Activated naive CD4-positive, alpha-beta T cell treated with anti-CD3 and anti-CD28 coated beads for 36 hours (primary cell): ENCODE data around the gene CCL20. TPM values are rescaled to one million over a fixed set of nuclear protein-coding genes. Genes with fewer than 3 reads are reported as not detected.
"Not testable (repeated sequence)": the region's sequence is repeated elsewhere in the genome, so short reads cannot be mapped to it uniquely, and the experiment has no call there.

ENCODE experiments used
- CTCF ChIA-PET: fragments of 350-600 bp; sonication (Branson Sonifier 250); formaldehyde crosslinking; loops from one replicate; lab custom pipeline; 2021; ENCODE audit warnings: antibody characterized with exemption; lab: Charles Lee
- DNase-seq: peaks from one replicate; pipeline ENCODE4 v3.0.0-alpha.2; 2020
- H3K27ac Mint-ChIP-seq: one replicate; pipeline ENCODE4 v1.8.0; 2021; ENCODE audit warnings: mild to moderate bottlenecking, mixed read lengths
- H3K27me3 Mint-ChIP-seq: one replicate; pipeline ENCODE4 v1.8.0; 2021; ENCODE audit warnings: low read depth, mixed read lengths
- H3K36me3 Mint-ChIP-seq: one replicate; pipeline ENCODE4 v1.8.0; 2021; ENCODE audit warnings: low read depth, mixed read lengths
- H3K4me1 Mint-ChIP-seq: one replicate; pipeline ENCODE4 v1.8.0; 2021; ENCODE audit warnings: low read depth, mixed read lengths
- H3K4me3 Mint-ChIP-seq: one replicate; pipeline ENCODE4 v1.8.0; 2021; ENCODE audit warnings: mild to moderate bottlenecking, moderate library complexity, mixed read lengths
- H3K9me3 Mint-ChIP-seq: one replicate; pipeline ENCODE4 v1.8.0; 2021; ENCODE audit warnings: mixed read lengths
- intact Hi-C: fragments of 100-400 bp; cut with micrococcal nuclease; formaldehyde crosslinking; loops from one replicate; pipeline ENCODE4 v1.15.1; 2023
- total RNA-seq, 2 experiments: library from RNA; stranded (reverse); gene quantifications; one replicate each; pipeline ENCODE4 v1.2.3, GENCODE V29; 2021

Gene CCL20
- total RNA-seq, 2 experiments from 2014 or later, result 9.6 to 13.1 TPM

GRCh38 chr2:227782804-227783203, 30.8 kb upstream of the CCL20 start:
- intact Hi-C loops, result loop anchor here (1.0 to 2.0 kb wide), 2 partner anchors 22 to 36 kb away; no protein-coding TSS in a partner anchor
- Mint-ChIP-seq H3K4me1 (peaks cover 10% of the 10 kb centered on the region), H3K9me3 (no peaks in the 10 kb centered on the region), H3K27ac (no peak overlapping the region), H3K36me3 (no peaks in the 10 kb centered on the region), H3K27me3 (peaks cover 3% of the 10 kb centered on the region), H3K4me3 (no peak overlapping the region)
- DNase-seq, result no peak
- CTCF ChIA-PET, result interaction anchor here (0.8 to 2.7 kb wide), 4 partner anchors 9 to 97 kb away, joined by 3 to 9 read pairs (median 4); no protein-coding TSS in a partner anchor

GRCh38 chr2:227783404-227784138, 30.1 kb upstream of the CCL20 start:
- DNase-seq, result no peak
- CTCF ChIA-PET, result interaction anchor here (0.6 to 2.7 kb wide), 7 partner anchors 10 to 758 kb away, joined by 3 to 9 read pairs (median 4); no protein-coding TSS in a partner anchor
- H3K27me3 Mint-ChIP-seq, result peaks cover 6% of the 10 kb centered on the region
- no peaks in the 10 kb centered on the region for H3K9me3 Mint-ChIP-seq
- peaks cover 10% of the 10 kb centered on the region for H3K4me1 Mint-ChIP-seq
- intact Hi-C loops, result loop anchor here (1.0 to 2.0 kb wide), 2 partner anchors 22 to 35 kb away; no protein-coding TSS in a partner anchor
- peak overlapping the region; percentile 49 for H3K4me3 Mint-ChIP-seq
- H3K36me3 Mint-ChIP-seq, result no peaks in the 10 kb centered on the region
- no peak overlapping the region for H3K27ac Mint-ChIP-seq

- Mint-ChIP-seq H3K36me3 (no peaks in the 10 kb centered on the region), H3K4me3 (no peak overlapping the region), H3K27me3 (peaks cover 8% of the 10 kb centered on the region), H3K4me1 (peaks cover 10% of the 10 kb centered on the region), H3K9me3 (no peaks in the 10 kb centered on the region), H3K27ac (no peak overlapping the region)
- intact Hi-C loops, result no loop called here
- CTCF ChIA-PET, result interaction anchor here (1.3 kb wide), 1 partner anchor 127 kb away, joined by 3 read pairs; no protein-coding TSS in a partner anchor
- no peak for DNase-seq
Measured at GRCh38 chr2:227785293-227785692, 28.3 kb upstream of the CCL20 start.

- intact Hi-C loops, result loop anchor here (1.0 kb wide), 2 partner anchors 17 to 30 kb away; no protein-coding TSS in a partner anchor
- Mint-ChIP-seq H3K27me3 (peaks cover 12% of the 10 kb centered on the region), H3K9me3 (no peaks in the 10 kb centered on the region), H3K36me3 (no peaks in the 10 kb centered on the region), H3K4me3 (no peak overlapping the region), H3K4me1 (peaks cover 6% of the 10 kb centered on the region), H3K27ac (no peak overlapping the region)
- CTCF ChIA-PET, result no interaction called here
- no peak for DNase-seq
Measured at GRCh38 chr2:227788561-227789018, 25.1 kb upstream of the CCL20 start.

GRCh38 chr2:227789803-227790202, 23.8 kb upstream of the CCL20 start:
- intact Hi-C loops, result no loop called here
- H3K27ac Mint-ChIP-seq, result no peak overlapping the region
- CTCF ChIA-PET, result no interaction called here
- peaks cover 12% of the 10 kb centered on the region for H3K27me3 Mint-ChIP-seq
- DNase-seq, result no peak
- no peak overlapping the region for H3K4me3 Mint-ChIP-seq
- H3K9me3 Mint-ChIP-seq, result no peaks in the 10 kb centered on the region
- no peaks in the 10 kb centered on the region for H3K36me3 Mint-ChIP-seq
- H3K4me1 Mint-ChIP-seq, result no peaks in the 10 kb centered on the region

- no peak overlapping the region for H3K4me3 Mint-ChIP-seq
- CTCF ChIA-PET, result interaction anchor here (1.2 kb wide), 1 partner anchor 27 kb away, joined by 4 read pairs; no protein-coding TSS in a partner anchor
- intact Hi-C loops, result no loop called here
- H3K27ac Mint-ChIP-seq, result no peak overlapping the region
- no peaks in the 10 kb centered on the region for H3K9me3 Mint-ChIP-seq
- no peaks in the 10 kb centered on the region for H3K4me1 Mint-ChIP-seq
- no peaks in the 10 kb centered on the region for H3K36me3 Mint-ChIP-seq
- DNase-seq, result no peak
- peaks cover 8% of the 10 kb centered on the region for H3K27me3 Mint-ChIP-seq
Measured at GRCh38 chr2:227793148-227793712, 20.4 kb upstream of the CCL20 start.

GRCh38 chr2:227796045-227796711, 17.5 kb upstream of the CCL20 start:
- CTCF ChIA-PET, result interaction anchor here (0.9 kb wide), 1 partner anchor 65 kb away, joined by 4 read pairs; no protein-coding TSS in a partner anchor
- intact Hi-C loops, result no loop called here
- H3K4me3 Mint-ChIP-seq, result no peak overlapping the region
- no peaks in the 10 kb centered on the region for H3K36me3 Mint-ChIP-seq
- peaks cover 6% of the 10 kb centered on the region for H3K27me3 Mint-ChIP-seq
- no peak overlapping the region for H3K27ac Mint-ChIP-seq
- DNase-seq, result no peak
- no peaks in the 10 kb centered on the region for H3K9me3 Mint-ChIP-seq
- H3K4me1 Mint-ChIP-seq, result no peaks in the 10 kb centered on the region

GRCh38 chr2:227796768-227797167, 16.9 kb upstream of the CCL20 start:
- H3K27ac Mint-ChIP-seq, H3K9me3 Mint-ChIP-seq, intact Hi-C loops, H3K4me1 Mint-ChIP-seq, CTCF ChIA-PET, H3K36me3 Mint-ChIP-seq, H3K4me3 Mint-ChIP-seq, DNase-seq, H3K27me3 Mint-ChIP-seq: not testable (repeated sequence)

GRCh38 chr2:227799202-227799601, 14.4 kb upstream of the CCL20 start:
- Mint-ChIP-seq H3K9me3 (no peaks in the 10 kb centered on the region), H3K4me1 (no peaks in the 10 kb centered on the region), H3K27me3 (peaks cover 6% of the 10 kb centered on the region), H3K27ac (no peak overlapping the region), H3K36me3 (no peaks in the 10 kb centered on the region), H3K4me3 (no peak overlapping the region)
- CTCF ChIA-PET, result no interaction called here
- DNase-seq, result no peak
- intact Hi-C loops, result no loop called here

- CTCF ChIA-PET, result interaction anchor here (0.8 kb wide), 1 partner anchor 29 kb away, joined by 4 read pairs; no protein-coding TSS in a partner anchor
- intact Hi-C loops, result no loop called here
- Mint-ChIP-seq H3K4me1 (peaks cover 13% of the 10 kb centered on the region), H3K9me3 (no peaks in the 10 kb centered on the region), H3K27ac (no peak overlapping the region), H3K4me3 (no peak overlapping the region), H3K27me3 (peaks cover 6% of the 10 kb centered on the region), H3K36me3 (peaks cover 1% of the 10 kb centered on the region)
- DNase-seq, result no peak
Measured at GRCh38 chr2:227802882-227803281, 10.8 kb upstream of the CCL20 start.

- Mint-ChIP-seq H3K4me3 (peak overlapping the region; percentile 73), H3K27me3 (peaks cover 4% of the 10 kb centered on the region), H3K9me3 (no peaks in the 10 kb centered on the region), H3K27ac (peak overlapping the region; percentile 90), H3K36me3 (peaks cover 4% of the 10 kb centered on the region), H3K4me1 (peaks cover 13% of the 10 kb centered on the region)
- DNase-seq, result peak; percentile 23
- intact Hi-C loops, result loop anchor here (1.0 kb wide), 4 partner anchors 13 to 30 kb away; no protein-coding TSS in a partner anchor
- CTCF ChIA-PET, result interaction anchor here (1.0 to 1.5 kb wide), 5 partner anchors 22 to 399 kb away, joined by 3 to 7 read pairs (median 3); no protein-coding TSS in a partner anchor
Measured at GRCh38 chr2:227804975-227805374, 8.7 kb upstream of the CCL20 start.

- Mint-ChIP-seq H3K4me3 (peak overlapping the region; percentile 73), H3K36me3 (peaks cover 4% of the 10 kb centered on the region), H3K27me3 (peaks cover 1% of the 10 kb centered on the region), H3K27ac (peak overlapping the region; percentile 90), H3K9me3 (no peaks in the 10 kb centered on the region), H3K4me1 (peaks cover 13% of the 10 kb centered on the region)
- CTCF ChIA-PET, result interaction anchor here (1.0 to 1.5 kb wide), 5 partner anchors 23 to 400 kb away, joined by 3 to 7 read pairs (median 3); no protein-coding TSS in a partner anchor
- DNase-seq, result peak; percentile 60
- intact Hi-C loops, result loop anchor here (1.0 kb wide), 4 partner anchors 13 to 30 kb away; no protein-coding TSS in a partner anchor
Measured at GRCh38 chr2:227805578-227805977, 8.1 kb upstream of the CCL20 start.
